NB4 (cell line): ENCODE data around the gene XIST.
"Not testable (repeated sequence)": the region's sequence is repeated elsewhere in the genome, so short reads cannot be mapped to it uniquely, and the experiment has no call there.

Experiments used
- DNase-seq: peaks from one replicate; pipeline ENCODE4 v3.0.0; 2010; ENCODE audit warnings: low read depth
- H3K4me3 ChIP-seq: one replicate; pipeline ENCODE4 v1.5.1; 2011; ENCODE audit warnings: mild to moderate bottlenecking, low read depth, low read length, moderate library complexity
- MAX ChIP-seq: IDR thresholded peaks from 2 replicates; pipeline ENCODE4 v1.6.1; 2011; ENCODE audit warnings: low read depth, low read length
- MYC ChIP-seq: IDR thresholded peaks from 2 replicates; pipeline ENCODE4 v1.6.1; 2011; ENCODE audit warnings: low read depth, low read length
- POLR2A ChIP-seq: IDR thresholded peaks from 2 replicates; pipeline ENCODE4 v1.6.1; 2011; ENCODE audit warnings: mild to moderate bottlenecking; ENCODE audit not compliant: insufficient read length; ENCODE audit errors: extremely low read depth
- TF ChIP-seq, protein P1 (sequence below): IDR thresholded peaks from one replicate; pipeline ENCODE4 v1.5.1; 2012; ENCODE audit warnings: low read depth, low read length

XIST gene

DNA sequence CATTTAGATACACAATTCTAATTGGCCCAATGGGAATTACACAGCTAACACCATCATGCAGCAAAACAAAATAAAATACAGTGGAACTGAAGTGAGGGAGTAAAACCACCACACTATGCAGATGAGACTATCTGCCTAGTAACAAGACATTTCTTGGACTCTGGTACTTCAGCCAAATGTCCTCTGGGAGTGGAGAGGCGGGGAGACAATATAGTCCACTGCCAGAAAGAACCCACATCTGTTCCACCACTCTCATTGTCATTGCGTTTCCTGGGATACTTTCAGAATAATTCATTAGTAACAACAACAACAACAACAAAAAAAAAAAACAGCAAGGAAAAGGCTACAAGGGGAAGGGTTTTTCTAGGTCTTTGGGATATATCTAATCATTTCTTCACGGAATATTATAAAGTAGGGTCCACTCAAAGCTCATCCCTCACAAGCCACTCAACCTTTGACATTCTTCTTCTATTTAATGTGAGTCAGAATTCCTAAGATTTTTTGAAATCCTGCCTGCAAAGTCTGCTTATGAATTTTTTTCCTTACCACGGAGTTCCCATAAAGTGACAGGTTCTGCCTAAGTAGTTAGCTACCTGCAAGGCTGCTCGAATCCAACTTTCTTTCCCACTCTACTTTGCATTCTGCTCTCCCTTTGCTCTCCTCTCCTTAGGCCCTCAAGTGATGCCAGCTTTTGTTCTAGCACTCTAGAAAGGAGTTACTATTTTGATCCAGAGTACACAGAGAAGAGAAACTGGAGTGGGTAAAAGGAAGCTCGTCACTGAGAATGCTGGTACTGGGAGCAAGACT lies 34.9 kb downstream of the XIST start:
- TF ChIP-seq POLR2A (no peak), MAX (no peak), MYC (no peak)
- TF ChIP-seq, protein P1, sequence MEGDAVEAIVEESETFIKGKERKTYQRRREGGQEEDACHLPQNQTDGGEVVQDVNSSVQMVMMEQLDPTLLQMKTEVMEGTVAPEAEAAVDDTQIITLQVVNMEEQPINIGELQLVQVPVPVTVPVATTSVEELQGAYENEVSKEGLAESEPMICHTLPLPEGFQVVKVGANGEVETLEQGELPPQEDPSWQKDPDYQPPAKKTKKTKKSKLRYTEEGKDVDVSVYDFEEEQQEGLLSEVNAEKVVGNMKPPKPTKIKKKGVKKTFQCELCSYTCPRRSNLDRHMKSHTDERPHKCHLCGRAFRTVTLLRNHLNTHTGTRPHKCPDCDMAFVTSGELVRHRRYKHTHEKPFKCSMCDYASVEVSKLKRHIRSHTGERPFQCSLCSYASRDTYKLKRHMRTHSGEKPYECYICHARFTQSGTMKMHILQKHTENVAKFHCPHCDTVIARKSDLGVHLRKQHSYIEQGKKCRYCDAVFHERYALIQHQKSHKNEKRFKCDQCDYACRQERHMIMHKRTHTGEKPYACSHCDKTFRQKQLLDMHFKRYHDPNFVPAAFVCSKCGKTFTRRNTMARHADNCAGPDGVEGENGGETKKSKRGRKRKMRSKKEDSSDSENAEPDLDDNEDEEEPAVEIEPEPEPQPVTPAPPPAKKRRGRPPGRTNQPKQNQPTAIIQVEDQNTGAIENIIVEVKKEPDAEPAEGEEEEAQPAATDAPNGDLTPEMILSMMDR = no peak
- H3K4me3 ChIP-seq = no peak overlapping the region
- no peak for DNase-seq

DNA sequence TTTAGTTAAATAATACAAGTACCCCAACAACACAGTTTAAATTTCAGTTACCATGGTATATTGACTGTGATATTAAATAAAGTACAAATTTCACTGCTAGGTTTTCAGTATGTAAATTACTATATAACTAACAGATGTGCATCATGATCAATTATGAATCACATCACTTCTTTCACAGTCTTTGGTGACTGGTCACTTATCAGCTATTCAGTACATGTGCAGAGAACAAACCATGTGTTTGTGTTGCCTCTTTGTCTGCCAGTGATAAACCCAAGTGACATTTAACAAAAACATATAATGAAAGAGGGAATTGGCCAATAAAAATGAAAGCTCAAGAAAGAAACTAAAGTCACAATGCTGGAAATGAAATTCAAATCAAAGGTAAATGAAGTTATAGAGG lies 40.3 kb downstream of the XIST start:
- TF ChIP-seq MYC (no peak), MAX (no peak), POLR2A (no peak)
- TF ChIP-seq, protein P1 = no peak
- no peak for DNase-seq
- H3K4me3 ChIP-seq = no peak overlapping the region

DNA sequence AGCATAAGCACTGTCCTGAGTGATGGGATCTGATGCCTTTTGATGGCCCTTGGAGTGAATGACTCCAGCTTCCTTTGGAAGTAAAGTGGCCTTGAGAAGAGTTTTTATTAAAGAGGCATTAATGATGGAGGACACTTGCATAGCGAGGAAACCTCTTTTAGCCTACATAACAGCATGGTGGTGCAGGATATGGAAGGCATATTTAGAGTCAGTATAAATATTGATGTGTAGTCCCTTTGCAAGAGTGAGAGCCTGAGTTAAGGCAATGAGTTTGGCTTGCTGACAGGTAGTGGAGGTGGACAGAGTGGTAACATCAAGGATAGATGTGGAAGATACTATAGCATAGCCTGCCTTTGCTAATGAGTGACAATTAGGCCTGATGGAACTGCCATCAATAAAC lies 48.4 kb downstream of the XIST start:
- not testable (repeated sequence) for H3K4me3 ChIP-seq, DNase-seq

GRCh38 chrX:73799888-73800287 lies 52.6 kb downstream of the XIST start:
- no peak overlapping the region for H3K4me3 ChIP-seq
- TF ChIP-seq POLR2A = no peak
- no peak for DNase-seq

DNA sequence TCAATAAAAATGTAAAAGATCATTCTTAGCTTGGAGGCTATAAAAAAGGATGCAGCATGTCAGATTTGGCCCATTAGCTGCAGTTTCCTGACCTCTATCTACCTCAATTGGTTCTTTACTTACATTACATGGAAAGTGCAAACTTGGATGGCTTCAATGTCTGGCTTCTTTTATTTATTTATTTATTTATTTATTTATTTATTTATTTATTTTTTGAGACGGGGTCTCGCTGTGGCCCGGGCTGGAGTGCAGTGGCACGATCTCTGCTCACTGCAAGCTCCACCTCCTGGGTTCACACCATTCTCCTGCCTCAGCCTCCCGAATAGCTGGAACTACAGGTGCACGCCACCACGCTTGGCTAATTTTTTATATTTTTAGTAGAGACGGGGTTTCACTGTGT lies 60.0 kb downstream of the XIST start:
- not testable (repeated sequence) for H3K4me3 ChIP-seq, DNase-seq

GRCh38 chrX:73785493-73785892 lies 67.0 kb downstream of the XIST start:
- no peak overlapping the region for H3K4me3 ChIP-seq
- DNase-seq = no peak
- no peak for TF ChIP-seq POLR2A
- TF ChIP-seq MYC = no peak
- no peak for TF ChIP-seq MAX
- TF ChIP-seq, protein P1 = no peak
